Stimulated activated CD8-positive, alpha-beta memory T cell treated with anti-CD3 and anti-CD28 coated beads, Interleukin-7, amount 100 ng/mL, for 24 hours (primary cell): ENCODE measurements around the gene TRABD2B.

Source experiments
- DNase-seq: peaks from one replicate; pipeline ENCODE4 v3.0.0-alpha.2; 2020; ENCODE audit warnings: low read depth

Gene TRABD2B

GRCh38 chr1:47772960-47773682, 224.1 kb downstream of the TRABD2B start:
- no peak for DNase-seq

GRCh38 chr1:47772281-47772680, 224.9 kb downstream of the TRABD2B start:
- no peak for DNase-seq

GRCh38 chr1:47771751-47772150, 225.4 kb downstream of the TRABD2B start:
- no peak for DNase-seq

GRCh38 chr1:47769983-47770382, 227.2 kb downstream of the TRABD2B start:
- no peak for DNase-seq

GRCh38 chr1:47769295-47769694, 227.9 kb downstream of the TRABD2B start:
- no peak for DNase-seq

GRCh38 chr1:47767741-47768100, 229.5 kb downstream of the TRABD2B start:
- no peak for DNase-seq

- DNase-seq, result no peak
Observed at GRCh38 chr1:47766832-47767740, 230.1 kb downstream of the TRABD2B start.

- DNase-seq, result no peak
Observed at GRCh38 chr1:47765742-47766485, 231.3 kb downstream of the TRABD2B start.

GRCh38 chr1:47765236-47765635, 231.9 kb downstream of the TRABD2B start:
- no peak for DNase-seq

GRCh38 chr1:47764461-47765046, 232.6 kb downstream of the TRABD2B start:
- DNase-seq, result no peak

GRCh38 chr1:47763591-47764171, 233.5 kb downstream of the TRABD2B start:
- no peak for DNase-seq

GRCh38 chr1:47761974-47762373, 235.2 kb downstream of the TRABD2B start:
- no peak for DNase-seq

GRCh38 chr1:47761201-47761930, 235.8 kb downstream of the TRABD2B start:
- DNase-seq, result no peak

GRCh38 chr1:47759936-47760629, 237.1 kb downstream of the TRABD2B start:
- no peak for DNase-seq

- DNase-seq, result no peak
Observed at GRCh38 chr1:47759251-47759935, 237.8 kb downstream of the TRABD2B start.

- no peak for DNase-seq
Observed at GRCh38 chr1:47758341-47759250, 238.6 kb downstream of the TRABD2B start.

GRCh38 chr1:47757226-47757975, 239.8 kb downstream of the TRABD2B start:
- DNase-seq, result no peak

- no peak for DNase-seq
Observed at GRCh38 chr1:47756411-47756810, 240.8 kb downstream of the TRABD2B start.
